SK-N-SH treated with all-trans-retinoic acid at 6 μM for 48 hours (cell line): ENCODE data around the gene CEBPA.

Experiments used
- CREB5 ChIP-seq: fragments of 250-450 bp; sonication (Bioruptor Pico); IDR thresholded peaks from 2 replicates; pipeline ENCODE4 v1.5.1; 2020; ENCODE audit warnings: low read depth, mild to moderate bottlenecking, moderate library complexity
- ISL1 ChIP-seq: fragments of 250-450 bp; sonication (Bioruptor Pico); IDR thresholded peaks from 2 replicates; pipeline ENCODE4 v2.1.2; 2022; ENCODE audit warnings: mild to moderate bottlenecking, moderate library complexity
- OSR1 ChIP-seq: fragments of 250-450 bp; sonication (Bioruptor Pico); IDR thresholded peaks from 2 replicates; pipeline ENCODE4 v1.8.0; 2022; ENCODE audit warnings: moderate library complexity, mild to moderate bottlenecking, inconsistent platforms
- PATZ1 ChIP-seq: fragments of 250-450 bp; sonication (Bioruptor Pico); IDR thresholded peaks from 2 replicates; pipeline ENCODE4 v1.8.0; 2020; ENCODE audit warnings: mild to moderate bottlenecking, moderate library complexity, borderline replicate concordance
- POU6F1 ChIP-seq: fragments of 250-450 bp; sonication (Bioruptor Pico); IDR thresholded peaks from 2 replicates; pipeline ENCODE4 v1.8.0; 2021; ENCODE audit warnings: low read depth, mild to moderate bottlenecking, moderate library complexity, borderline replicate concordance
- ZFP30 ChIP-seq: fragments of 450-650 bp; formaldehyde crosslinking; IDR thresholded peaks from 2 replicates; pipeline ENCODE4 v1.5.0; 2022; ENCODE audit warnings: mild to moderate bottlenecking, moderate library complexity

GRCh38 chr19:33343301-33343700, 41.0 kb upstream of the CEBPA start:
- TF ChIP-seq POU6F1 (CRISPR knock-in tag) (no peak), PATZ1 (CRISPR knock-in tag) (no peak), ISL1 (CRISPR knock-in tag) (no peak), OSR1 (CRISPR knock-in tag) (no peak), CREB5 (no peak), ZFP30 (CRISPR knock-in tag) (no peak)
